Brain microvascular endothelial cell (primary cell): ENCODE data around the gene EYA3.

Experiments used
- DNase-seq: peaks from one replicate; pipeline ENCODE4 v3.0.0-alpha.2; 2020
- H3K27ac ChIP-seq: fragments of 250-450 bp; sonication (Bioruptor Pico); 2 replicates; pipeline ENCODE4 v1.5.1; 2020; ENCODE audit warnings: mild to moderate bottlenecking, moderate library complexity
- H3K27me3 ChIP-seq: fragments of 250-450 bp; sonication (Bioruptor Pico); replicated peaks from 2 replicates; pipeline ENCODE4 v1.5.1; 2020; ENCODE audit warnings: mild to moderate bottlenecking
- H3K36me3 ChIP-seq: fragments of 250-450 bp; sonication (Bioruptor Pico); replicated peaks from 2 replicates; pipeline ENCODE4 v1.5.1; 2020; ENCODE audit warnings: mild to moderate bottlenecking
- H3K4me3 ChIP-seq: 2 replicates; pipeline ENCODE4 v1.5.1; 2011; ENCODE audit warnings: low read depth, mild to moderate bottlenecking, control low read depth, low read length, moderate library complexity
- CTCF ChIP-seq: IDR thresholded peaks from 2 replicates; pipeline ENCODE4 v1.5.1; 2011; ENCODE audit warnings: low read depth, mild to moderate bottlenecking, moderate library complexity, low read length, control low read depth, inconsistent platforms; ENCODE audit errors: missing control alignments
- in situ Hi-C: cut with HindIII; loops from 2 replicates; pipeline ENCODE4 v1.10.0; 2017; ENCODE audit warnings: low sequenced_read_pairs, low pct_ligation_motif_present

The EYA3 gene

GRCh38 chr1:27935721-27936120 is 152.7 kb downstream of the EYA3 start:
- in situ Hi-C loops, result no loop called here
- H3K36me3 ChIP-seq, result no peaks in the 10 kb centered on the region
- DNase-seq, result no peak
- H3K4me3 ChIP-seq, result no peak overlapping the region
- TF ChIP-seq CTCF, result no peak
- H3K27me3 ChIP-seq, result no peaks in the 10 kb centered on the region
- no peak overlapping the region for H3K27ac ChIP-seq

DNA sequence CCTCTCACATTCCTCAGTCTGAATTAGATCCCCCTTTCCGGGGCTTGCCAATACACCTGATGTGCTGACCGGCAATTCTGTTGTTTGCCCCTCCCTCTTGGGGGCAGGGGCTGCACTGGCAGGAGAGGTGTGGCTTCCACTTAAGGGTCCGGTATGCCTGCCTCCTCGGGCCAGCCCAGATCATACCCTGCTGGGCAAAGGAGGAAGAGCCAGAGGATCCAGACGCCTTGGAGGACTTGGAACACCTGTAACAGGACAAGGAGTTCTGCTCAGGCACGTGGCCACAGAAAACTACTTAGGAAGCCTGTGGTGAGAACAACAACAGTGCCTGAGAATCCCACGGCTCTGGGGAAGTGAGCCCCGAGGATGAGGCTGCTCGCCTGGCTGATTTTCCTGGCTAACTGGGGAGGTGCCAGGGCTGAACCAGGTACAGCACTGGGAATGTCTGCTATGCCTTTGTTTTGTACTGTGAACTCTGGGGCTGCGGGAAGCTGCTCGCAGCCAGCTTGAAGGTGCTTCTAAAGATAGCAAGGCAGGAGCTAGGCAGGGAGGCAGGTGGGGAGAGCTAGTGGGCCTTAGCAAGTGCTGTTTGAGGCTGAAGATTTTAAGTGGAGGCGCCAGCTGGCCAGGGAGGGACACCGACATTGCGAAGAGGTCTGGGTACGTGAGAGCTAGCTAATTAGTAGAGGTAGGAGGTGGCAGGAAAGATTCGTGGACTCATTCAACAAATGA is 153.4 kb downstream of the EYA3 start, which contains the start of gene SMPDL3B:
Gene SMPDL3B, plus strand, starts transcription at position 183 of the 732 bp plus-strand sequence. Its CDS starts 184 bp downstream, at position 367.
- Histone ChIP-seq H3K36me3 (no peaks in the 10 kb centered on the region), H3K27ac (no peak within 1 kb of the TSS), H3K4me3 (no peak within 1 kb of the TSS), H3K27me3 (no peaks in the 10 kb centered on the region)
- TF ChIP-seq CTCF, result peak; percentile 24
- in situ Hi-C loops, result no loop called here
- DNase-seq, result no peak

DNA sequence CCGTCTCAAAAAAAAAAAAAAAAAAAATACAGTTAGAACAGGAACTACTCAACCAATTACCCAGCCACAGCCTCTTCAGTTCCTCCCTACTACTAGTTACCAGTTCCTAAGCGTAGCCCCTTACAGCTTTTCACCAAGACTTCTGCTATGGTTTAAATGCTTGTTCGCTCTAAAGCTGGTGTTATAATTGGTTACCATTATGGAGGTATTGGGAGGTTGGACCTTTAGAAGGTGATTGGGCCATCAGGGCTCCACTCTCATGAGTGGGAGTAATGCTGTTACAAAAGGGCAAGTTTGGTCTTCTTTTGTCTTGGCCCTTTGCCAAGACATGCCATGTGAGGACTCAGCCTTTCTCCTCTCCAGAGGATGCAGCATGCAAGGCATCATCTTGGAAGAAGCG is 156.7 kb downstream of the EYA3 start:
- H3K36me3 ChIP-seq, result no peaks in the 10 kb centered on the region
- TF ChIP-seq CTCF, result no peak
- no peak overlapping the region for H3K27ac ChIP-seq
- no peak overlapping the region for H3K4me3 ChIP-seq
- in situ Hi-C loops, result no loop called here
- DNase-seq, result no peak
- no peaks in the 10 kb centered on the region for H3K27me3 ChIP-seq

- no peak overlapping the region for H3K27ac ChIP-seq
- no peak for DNase-seq
- H3K27me3 ChIP-seq, result no peaks in the 10 kb centered on the region
- no peak overlapping the region for H3K4me3 ChIP-seq
- TF ChIP-seq CTCF, result no peak
- H3K36me3 ChIP-seq, result no peaks in the 10 kb centered on the region
- in situ Hi-C loops, result no loop called here
Measured at GRCh38 chr1:27931184-27931583, 157.2 kb downstream of the EYA3 start.

DNA sequence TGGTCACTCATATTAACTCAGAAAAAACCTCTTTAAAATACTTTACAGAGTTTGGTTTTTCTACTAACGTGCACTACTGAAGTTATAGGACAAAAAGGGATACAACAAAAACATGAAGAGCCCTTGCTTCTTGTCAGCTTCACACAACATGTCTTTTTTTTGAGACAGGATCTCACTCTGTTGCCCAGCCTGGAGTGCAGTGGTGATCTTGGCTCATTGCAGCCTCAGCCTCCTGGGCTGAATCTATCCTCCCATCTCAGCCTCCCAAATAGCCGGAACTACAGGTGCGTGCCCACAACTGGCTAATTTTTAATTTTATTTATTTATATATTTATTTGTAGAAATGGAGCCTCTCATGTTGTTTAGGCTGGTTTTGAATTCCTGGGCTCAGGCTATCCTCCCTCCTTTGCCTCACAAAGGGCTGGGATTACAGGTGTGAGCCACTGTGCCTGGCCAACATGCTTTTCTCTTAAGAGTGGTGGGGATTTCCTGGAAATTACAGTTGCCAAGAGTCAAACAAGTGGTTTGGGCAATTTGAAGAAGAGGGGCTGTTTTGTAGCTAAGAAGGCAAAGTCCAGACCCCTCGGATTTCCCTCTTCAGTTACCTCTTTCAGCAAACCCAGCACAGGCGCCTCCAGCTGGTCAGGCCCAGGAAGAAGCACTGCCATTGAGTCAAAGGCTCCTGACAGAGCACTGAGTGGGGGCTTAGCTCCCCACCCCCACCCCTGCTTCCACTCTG is 160.0 kb downstream of the EYA3 start:
- no peak for DNase-seq
- in situ Hi-C loops, result no loop called here
- Histone ChIP-seq H3K36me3 (no peaks in the 10 kb centered on the region), H3K27ac (no peak overlapping the region), H3K4me3 (no peak overlapping the region), H3K27me3 (no peaks in the 10 kb centered on the region)
- TF ChIP-seq CTCF, result peak; percentile 6

DNA sequence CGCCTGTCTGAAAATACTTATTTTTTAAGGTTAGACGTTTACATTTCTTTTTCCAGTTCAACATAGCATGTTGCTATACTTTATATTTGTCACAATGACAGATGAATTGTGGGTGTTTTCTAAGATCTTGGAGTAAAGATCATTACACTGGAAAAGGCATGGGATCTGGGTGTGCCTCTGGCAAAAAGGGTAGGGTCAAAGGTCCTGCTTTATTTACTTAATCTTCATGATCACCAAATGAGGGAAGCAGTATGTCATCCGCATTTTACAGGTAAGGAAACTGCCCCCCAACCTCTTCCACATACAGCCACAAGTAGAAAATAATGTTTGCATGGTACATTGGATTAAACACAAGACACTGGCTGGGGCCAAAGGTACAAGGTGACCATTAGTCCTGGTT is 166.1 kb downstream of the EYA3 start:
- no peak for TF ChIP-seq CTCF
- in situ Hi-C loops, result no loop called here

More for the DNA sequence above, 166.1 kb downstream of the EYA3 start:
- DNase-seq, result no peak
- no peak overlapping the region for H3K4me3 ChIP-seq
- H3K27ac ChIP-seq, result no peak overlapping the region
- no peaks in the 10 kb centered on the region for H3K36me3 ChIP-seq
- H3K27me3 ChIP-seq, result no peaks in the 10 kb centered on the region
